Measurements from ENCODE around the gene MDM1.

MDM1 gene

GRCh38 chr12:68270358-68270757, 61.8 kb downstream of the MDM1 start:
- DNase-seq = no peak

- no peak for DNase-seq
Measured at GRCh38 chr12:68269779-68270178, 62.4 kb downstream of the MDM1 start.

- DNase-seq = no peak
Measured at GRCh38 chr12:68268967-68269366, 63.2 kb downstream of the MDM1 start.

GRCh38 chr12:68267892-68268396, 64.2 kb downstream of the MDM1 start:
- no peak for DNase-seq

GRCh38 chr12:68264857-68265256, 67.3 kb downstream of the MDM1 start:
- no peak for DNase-seq

GRCh38 chr12:68264158-68264855, 67.9 kb downstream of the MDM1 start:
- no peak for DNase-seq

GRCh38 chr12:68263366-68263765, 68.8 kb downstream of the MDM1 start:
- DNase-seq = no peak

GRCh38 chr12:68261896-68262295, 70.3 kb downstream of the MDM1 start:
- no peak for DNase-seq

GRCh38 chr12:68260153-68260552, 72.0 kb downstream of the MDM1 start:
- DNase-seq = no peak

GRCh38 chr12:68259318-68259940, 72.7 kb downstream of the MDM1 start:
- no peak for DNase-seq

GRCh38 chr12:68253504-68253903, 78.7 kb downstream of the MDM1 start, which contains the start of gene IL22:
Gene IL22, minus strand, starts transcription at chr12:68253604. Its CDS starts 156 bp downstream, at chr12:68253448.
- DNase-seq = no peak

GRCh38 chr12:68252077-68252476, 80.1 kb downstream of the MDM1 start:
- no peak for DNase-seq

- no peak for DNase-seq
Measured at GRCh38 chr12:68250454-68250853, 81.7 kb downstream of the MDM1 start.

- DNase-seq = no peak
Measured at GRCh38 chr12:68247785-68248184, 84.4 kb downstream of the MDM1 start.

GRCh38 chr12:68246350-68246749, 85.8 kb downstream of the MDM1 start:
- no peak for DNase-seq

GRCh38 chr12:68245180-68246021, 86.8 kb downstream of the MDM1 start:
- DNase-seq = no peak
